Naive thymus-derived CD4-positive, alpha-beta T cell (primary cell): ENCODE results near the gene KCNC2. TPM values are rescaled to one million over a fixed set of nuclear protein-coding genes. Genes with fewer than 3 reads are reported as not detected.

Experiments used
- ATAC-seq: fragments of 150-1000 bp; cut with Tn5 transposase; 2 replicates; pipeline ENCODE4 v1.10.0; 2021; ENCODE audit warnings: mild to moderate bottlenecking, moderate library complexity
- CTCF ChIA-PET: fragments of 350-600 bp; sonication (Branson Sonifier 250); formaldehyde crosslinking; loops from one replicate; lab custom pipeline; 2021; ENCODE audit warnings: antibody characterized with exemption; lab: Charles Lee
- POLR2A ChIA-PET: fragments of 350-600 bp; sonication (Branson Sonifier 250); formaldehyde crosslinking; loops from one replicate; lab custom pipeline; 2021; ENCODE audit warnings: antibody characterized with exemption, inconsistent platforms; lab: Charles Lee
- DNase-seq, 9 donors: peaks; one replicate each; pipeline versions ENCODE4 v3.0.0 to v3.0.0-alpha.2; 2020 to 2022; ENCODE audit warnings: mixed read lengths in 1 of 9
- H3K27ac ChIP-seq: one replicate; pipeline ENCODE4 v1.7.0; 2013; ENCODE audit warnings: mild to moderate bottlenecking, low read depth, low read length, moderate library complexity
- H3K27me3 ChIP-seq, 2 donors: one replicate each; pipeline ENCODE4 v1.7.0; 2013; ENCODE audit warnings: low read length in 2 of 2, mild to moderate bottlenecking in 2 of 2, moderate library complexity in 2 of 2; ENCODE audit not compliant: control insufficient read depth in 2 of 2, insufficient read depth in 2 of 2
- H3K36me3 ChIP-seq, 3 experiments: 1 replicate in 2 of 3; 2 replicates in 1 of 3; pipeline ENCODE4 v1.7.0; 2013; ENCODE audit warnings: low read length in 3 of 3, mild to moderate bottlenecking in 3 of 3, moderate library complexity in 1 of 3; ENCODE audit not compliant: insufficient read depth in 3 of 3, control insufficient read depth in 2 of 3
- H3K4me1 ChIP-seq, 2 donors: one replicate each; pipeline ENCODE4 v1.7.0; 2013; ENCODE audit warnings: low read length in 2 of 2, mild to moderate bottlenecking in 2 of 2, moderate library complexity in 1 of 2; ENCODE audit not compliant: control insufficient read depth in 2 of 2, insufficient read depth in 2 of 2
- H3K4me3 ChIP-seq: 2 replicates; pipeline ENCODE4 v1.7.0; 2013; ENCODE audit warnings: mild to moderate bottlenecking, low read length
- H3K9me3 ChIP-seq, 3 experiments: 1 replicate in 2 of 3; 2 replicates in 1 of 3; pipeline ENCODE4 v1.7.0; 2013; ENCODE audit warnings: low read length in 3 of 3; ENCODE audit not compliant: control insufficient read depth in 2 of 3
- H3K27ac Mint-ChIP-seq, 9 donors: one replicate each; pipeline ENCODE4 v1.8.0; 2020 to 2022; ENCODE audit warnings: mixed read lengths in 9 of 9, mild to moderate bottlenecking in 8 of 9, moderate library complexity in 5 of 9, inconsistent platforms in 2 of 9
- H3K27me3 Mint-ChIP-seq, 5 donors: one replicate each; pipeline ENCODE4 v1.8.0; 2021 to 2022; ENCODE audit warnings: mixed read lengths in 5 of 5, mild to moderate bottlenecking in 1 of 5
- H3K36me3 Mint-ChIP-seq, 5 donors: one replicate each; pipeline ENCODE4 v1.8.0; 2020 to 2022; ENCODE audit warnings: mixed read lengths in 5 of 5, mild to moderate bottlenecking in 3 of 5, inconsistent platforms in 1 of 5
- H3K4me1 Mint-ChIP-seq, 7 donors: one replicate each; pipeline ENCODE4 v1.8.0; 2020 to 2022; ENCODE audit warnings: mixed read lengths in 7 of 7, mild to moderate bottlenecking in 3 of 7, inconsistent platforms in 1 of 7
- H3K4me3 Mint-ChIP-seq, 10 donors: one replicate each; pipeline ENCODE4 v1.8.0; 2020 to 2022; ENCODE audit warnings: mild to moderate bottlenecking in 10 of 10, mixed read lengths in 10 of 10, moderate library complexity in 6 of 10, inconsistent platforms in 2 of 10
- H3K9me3 Mint-ChIP-seq, 11 donors: one replicate each; pipeline ENCODE4 v1.8.0; 2020 to 2022; ENCODE audit warnings: mixed read lengths in 11 of 11, mild to moderate bottlenecking in 4 of 11, inconsistent platforms in 1 of 11, moderate library complexity in 1 of 11
- intact Hi-C, 2 donors: fragments of 100-400 bp; cut with micrococcal nuclease; formaldehyde crosslinking; loops; one replicate each; pipeline ENCODE4 v1.15.1; 2023
- polyA plus RNA-seq, 2 donors: library from polyadenylated mRNA; unstranded; fragments of 300-500 nt; fragmentation: Illumina TruSeq; gene quantifications; one replicate each; pipeline ENCODE4 v1.2.3, GENCODE V29; 2021
- total RNA-seq, 6 experiments: library from RNA in 5 of 6; stranded (reverse) in 5 of 6; gene quantifications; 1 replicate in 5 of 6; 2 replicates in 1 of 6; pipeline ENCODE4 v1.2.3 and lab custom pipeline; 2021 to 2026

The KCNC2 gene
- total and polyA plus RNA-seq, 7 experiments from 2014 or later: not detected

DNA sequence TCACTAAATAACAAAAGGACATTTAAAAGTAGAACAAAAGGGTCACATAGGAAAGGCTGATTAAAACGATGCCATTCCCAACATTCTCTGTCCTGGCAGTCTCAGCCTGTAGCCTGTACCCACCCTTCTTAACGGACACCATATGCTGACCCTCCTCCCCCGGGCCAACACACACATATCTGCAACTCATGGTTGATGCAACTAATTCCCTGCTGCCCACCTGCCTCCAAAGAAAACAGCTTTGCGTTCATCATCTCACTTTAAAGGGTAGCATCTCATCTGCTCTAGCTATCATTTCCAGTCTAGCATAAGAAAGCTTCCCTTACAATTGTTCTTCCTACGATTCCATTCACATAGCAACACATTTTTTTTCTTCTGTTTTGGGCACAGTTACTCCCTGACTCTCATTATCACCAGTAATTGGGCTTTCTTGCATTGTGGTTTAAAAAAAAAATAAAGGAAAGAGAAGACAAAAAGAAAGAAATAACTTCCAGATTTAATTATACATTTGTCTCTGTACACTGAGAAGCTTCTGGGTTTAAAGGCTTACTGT, 92.9 kb downstream of the KCNC2 start:
- Histone ChIP-seq H3K4me1 (no peaks in the 10 kb centered on the region), H3K4me3 (no peak overlapping the region), H3K9me3 (no peaks in the 10 kb centered on the region), H3K36me3 (no peaks in the 10 kb centered on the region), H3K27me3 (no peaks in the 10 kb centered on the region), H3K27ac (no peak overlapping the region)
- Mint-ChIP-seq H3K27me3 (no peaks in the 10 kb centered on the region), H3K36me3 (no peaks in the 10 kb centered on the region), H3K4me3 (no peak overlapping the region), H3K4me1 (no peaks in the 10 kb centered on the region), H3K9me3 (peaks cover 0 to 3% (median 0%) of the 10 kb centered on the region in 11 donors), H3K27ac (no peak overlapping the region)
- intact Hi-C loops: no loop called here
- no peak for DNase-seq
- no peak for ATAC-seq
- ChIA-PET POLR2A (no interaction called here), CTCF (no interaction called here)

GRCh38 chr12:75115748-75116147, 93.9 kb downstream of the KCNC2 start:
- peaks cover 0 to 3% (median 0%) of the 10 kb centered on the region in 11 donors for H3K9me3 Mint-ChIP-seq
- ATAC-seq: no peak
- no peak overlapping the region for H3K27ac Mint-ChIP-seq
- Histone ChIP-seq H3K9me3 (no peaks in the 10 kb centered on the region), H3K27ac (no peak overlapping the region), H3K36me3 (no peaks in the 10 kb centered on the region), H3K4me1 (no peaks in the 10 kb centered on the region), H3K4me3 (no peak overlapping the region), H3K27me3 (no peaks in the 10 kb centered on the region)
- CTCF ChIA-PET: no interaction called here
- intact Hi-C loops: no loop called here
- no peaks in the 10 kb centered on the region for H3K27me3 Mint-ChIP-seq
- no peak for DNase-seq
- POLR2A ChIA-PET: no interaction called here
- H3K4me1 Mint-ChIP-seq: no peaks in the 10 kb centered on the region
- H3K4me3 Mint-ChIP-seq: no peak overlapping the region
- H3K36me3 Mint-ChIP-seq: no peaks in the 10 kb centered on the region

- Histone ChIP-seq H3K27ac (no peak overlapping the region), H3K4me3 (no peak overlapping the region), H3K4me1 (no peaks in the 10 kb centered on the region), H3K36me3 (no peaks in the 10 kb centered on the region), H3K27me3 (no peaks in the 10 kb centered on the region), H3K9me3 (no peaks in the 10 kb centered on the region)
- H3K4me3 Mint-ChIP-seq: no peak overlapping the region
- no peak for ATAC-seq
- no peak overlapping the region for H3K27ac Mint-ChIP-seq
- no peaks in the 10 kb centered on the region for H3K27me3 Mint-ChIP-seq
- H3K36me3 Mint-ChIP-seq: no peaks in the 10 kb centered on the region
- no peak for DNase-seq
- no peaks in the 10 kb centered on the region for H3K4me1 Mint-ChIP-seq
- POLR2A ChIA-PET: no interaction called here
- no peaks in the 10 kb centered on the region for H3K9me3 Mint-ChIP-seq
- intact Hi-C loops: no loop called here
- CTCF ChIA-PET: no interaction called here
Observed at GRCh38 chr12:75103822-75104221, 105.8 kb downstream of the KCNC2 start.

- POLR2A ChIA-PET: no interaction called here
- no peak overlapping the region for H3K27ac ChIP-seq
Observed at GRCh38 chr12:75101781-75102180, 107.9 kb downstream of the KCNC2 start.

GRCh38 chr12:75099210-75099609, 110.4 kb downstream of the KCNC2 start:
- intact Hi-C loops: no loop called here
- Histone ChIP-seq H3K27me3 (no peaks in the 10 kb centered on the region), H3K36me3 (no peaks in the 10 kb centered on the region), H3K4me1 (no peaks in the 10 kb centered on the region), H3K9me3 (no peaks in the 10 kb centered on the region), H3K27ac (no peak overlapping the region), H3K4me3 (no peak overlapping the region)
- POLR2A ChIA-PET: no interaction called here
- ATAC-seq (no peak), DNase-seq (no peak)
- H3K27me3 Mint-ChIP-seq: peaks cover 0 to 4% (median 0%) of the 10 kb centered on the region in 5 donors
- H3K36me3 Mint-ChIP-seq: no peaks in the 10 kb centered on the region
- CTCF ChIA-PET: no interaction called here
- no peak overlapping the region for H3K4me3 Mint-ChIP-seq
- no peaks in the 10 kb centered on the region for H3K4me1 Mint-ChIP-seq
- no peaks in the 10 kb centered on the region for H3K9me3 Mint-ChIP-seq
- H3K27ac Mint-ChIP-seq: no peak overlapping the region

More at GRCh38 chr12:75101781-75102180, 107.9 kb downstream of the KCNC2 start:
- Mint-ChIP-seq H3K27me3 (no peaks in the 10 kb centered on the region), H3K4me1 (no peaks in the 10 kb centered on the region), H3K27ac (no peak overlapping the region), H3K36me3 (no peaks in the 10 kb centered on the region), H3K9me3 (no peaks in the 10 kb centered on the region), H3K4me3 (no peak overlapping the region)
- H3K9me3 ChIP-seq: no peaks in the 10 kb centered on the region
- no peak overlapping the region for H3K4me3 ChIP-seq
- no peaks in the 10 kb centered on the region for H3K4me1 ChIP-seq
- CTCF ChIA-PET: no interaction called here
- ATAC-seq (no peak), DNase-seq (no peak)
- intact Hi-C loops: no loop called here
- no peaks in the 10 kb centered on the region for H3K36me3 ChIP-seq
- H3K27me3 ChIP-seq: no peaks in the 10 kb centered on the region

GRCh38 chr12:75097003-75097402, 112.6 kb downstream of the KCNC2 start:
- CTCF ChIA-PET: no interaction called here
- H3K4me3 Mint-ChIP-seq: no peak overlapping the region
- no peaks in the 10 kb centered on the region for H3K9me3 ChIP-seq

GRCh38 chr12:75087654-75088053, 122.0 kb downstream of the KCNC2 start:
- H3K27ac ChIP-seq: no peak overlapping the region
- Mint-ChIP-seq H3K9me3 (peaks cover 0 to 1% (median 0%) of the 10 kb centered on the region in 11 donors), H3K4me3 (no peak overlapping the region), H3K27me3 (no peaks in the 10 kb centered on the region), H3K36me3 (no peaks in the 10 kb centered on the region), H3K4me1 (no peaks in the 10 kb centered on the region), H3K27ac (peak overlapping the region in 1 of 9 donors; percentile 19)
- ATAC-seq: no peak
- H3K4me1 ChIP-seq: no peaks in the 10 kb centered on the region
- intact Hi-C loops: no loop called here
- H3K9me3 ChIP-seq: no peaks in the 10 kb centered on the region
- H3K36me3 ChIP-seq: no peaks in the 10 kb centered on the region
- DNase-seq: no peak
- CTCF ChIA-PET: no interaction called here
- H3K4me3 ChIP-seq: no peak overlapping the region
- H3K27me3 ChIP-seq: no peaks in the 10 kb centered on the region
- POLR2A ChIA-PET: no interaction called here

More at GRCh38 chr12:75097003-75097402, 112.6 kb downstream of the KCNC2 start:
- no peaks in the 10 kb centered on the region for H3K4me1 Mint-ChIP-seq
- no peaks in the 10 kb centered on the region for H3K4me1 ChIP-seq
- H3K36me3 ChIP-seq: no peaks in the 10 kb centered on the region
- H3K27ac Mint-ChIP-seq: no peak overlapping the region
- POLR2A ChIA-PET: no interaction called here
- no peaks in the 10 kb centered on the region for H3K27me3 ChIP-seq
- DNase-seq: no peak
- H3K9me3 Mint-ChIP-seq: no peaks in the 10 kb centered on the region
- H3K27ac ChIP-seq: no peak overlapping the region
- H3K27me3 Mint-ChIP-seq: peaks cover 0 to 4% (median 0%) of the 10 kb centered on the region in 5 donors
- intact Hi-C loops: no loop called here
- no peak overlapping the region for H3K4me3 ChIP-seq
- no peaks in the 10 kb centered on the region for H3K36me3 Mint-ChIP-seq
- ATAC-seq: no peak
